GM12891 (cell line): ENCODE results near the gene ICE1.

ENCODE experiments used
- PAX5 ChIP-seq: IDR thresholded peaks from 2 replicates; pipeline ENCODE4 v1.6.1; 2011; ENCODE audit warnings: low read length, moderate library complexity, mild to moderate bottlenecking; ENCODE audit not compliant: insufficient read depth, severe bottlenecking
- POLR2A ChIP-seq: IDR thresholded peaks from 2 replicates; pipeline ENCODE4 v1.6.1; 2011; ENCODE audit warnings: low read depth, low read length, control low read depth

DNA sequence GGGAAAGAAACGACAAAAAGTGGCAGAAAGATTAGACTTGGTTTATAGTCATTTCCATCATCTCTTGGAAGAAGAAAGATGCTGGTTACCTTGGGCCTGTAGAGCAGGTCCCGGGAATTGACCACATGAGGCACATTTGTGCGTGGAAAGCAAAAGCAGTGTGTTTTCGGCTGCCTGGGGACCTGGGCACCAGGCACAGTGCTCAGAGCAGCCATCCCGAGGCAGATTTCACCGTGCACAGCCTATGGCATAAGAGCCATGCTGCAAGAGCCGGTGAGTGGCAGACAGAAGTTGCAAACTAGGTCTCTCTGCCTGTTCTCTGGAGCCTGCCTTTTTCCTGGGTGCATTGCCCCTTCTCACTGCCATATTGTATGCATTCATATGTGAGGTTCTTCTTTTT is 77.0 kb downstream of the ICE1 start:
- no peak for TF ChIP-seq POLR2A
- TF ChIP-seq PAX5, result no peak
